T-cell (primary cell): ENCODE data around the gene CFAP141. TPM values are rescaled to one million over a fixed set of nuclear protein-coding genes. Genes with fewer than 3 reads are reported as not detected.

ENCODE experiments used
- ATAC-seq, 4 experiments: fragments of 200-7000 bp in 3 of 4; fragments of 150-1000 bp in 1 of 4; cut with Tn5 transposase; replicated peaks in 1 of 4; 1 replicate in 3 of 4; 2 replicates in 1 of 4; pipeline ENCODE4 v1.10.0; 2021; ENCODE audit warnings: moderate library complexity in 3 of 4, mild to moderate bottlenecking in 2 of 4, moderate number of reproducible peaks in 1 of 4
- CTCF ChIA-PET, 2 donors: fragments of 300-600 bp; sonication (Branson Sonifier 250); formaldehyde crosslinking; loops; one replicate each; lab custom pipeline; 2022; ENCODE audit warnings: antibody characterized with exemption in 2 of 2; lab: Charles Lee
- POLR2A ChIA-PET, 2 donors: fragments of 300-600 bp; sonication (Branson Sonifier 250); formaldehyde crosslinking; loops; one replicate each; lab custom pipeline; 2022; ENCODE audit warnings: antibody characterized with exemption in 2 of 2; lab: Charles Lee
- DNase-seq, 35 experiments: peaks; one replicate each; pipeline versions ENCODE4 v3.0.0 to v3.0.0-alpha.2; 2013 to 2023
- H3K27ac ChIP-seq: one replicate; pipeline ENCODE4 v1.5.1; 2013; ENCODE audit warnings: low read length
- H3K27me3 ChIP-seq, 2 experiments: replicated peaks in 1 of 2; 1 replicate in 1 of 2; 2 replicates in 1 of 2; pipeline versions ENCODE4 v1.6.1 to v1.7.0; 2013; ENCODE audit warnings: low read length in 1 of 2, mixed read lengths in 1 of 2; ENCODE audit not compliant: control insufficient read depth in 2 of 2, insufficient read depth in 2 of 2; ENCODE audit errors: extremely low read depth in 1 of 2
- H3K36me3 ChIP-seq, 2 donors: 1 replicate in 1 of 2; 2 replicates in 1 of 2; pipeline versions ENCODE4 v1.6.1 to v1.7.0; 2013; ENCODE audit warnings: low read length in 1 of 2; ENCODE audit not compliant: control insufficient read depth in 2 of 2, insufficient read depth in 1 of 2; ENCODE audit errors: extremely low read depth in 1 of 2
- H3K4me1 ChIP-seq, 2 experiments: 1 replicate in 1 of 2; 2 replicates in 1 of 2; pipeline versions ENCODE4 v1.6.1 to v1.7.0; 2013; ENCODE audit warnings: low read length in 2 of 2, mixed read lengths in 1 of 2; ENCODE audit not compliant: insufficient read depth in 2 of 2, control insufficient read depth in 1 of 2; ENCODE audit errors: extremely low read depth in 1 of 2
- H3K4me3 ChIP-seq, 2 donors: 1 replicate in 1 of 2; 2 replicates in 1 of 2; pipeline versions ENCODE4 v1.5.1 to v1.7.0; 2013; ENCODE audit warnings: mild to moderate bottlenecking in 2 of 2, low read length in 1 of 2, moderate library complexity in 1 of 2; ENCODE audit not compliant: control insufficient read depth in 1 of 2; ENCODE audit errors: extremely low read depth in 1 of 2
- H3K9me3 ChIP-seq: 2 replicates; pipeline ENCODE4 v1.7.0; 2013
- H3K27ac Mint-ChIP-seq, 2 donors: one replicate each; pipeline ENCODE4 v1.8.0; 2020 to 2021; ENCODE audit warnings: mild to moderate bottlenecking in 2 of 2, mixed read lengths in 2 of 2
- H3K27me3 Mint-ChIP-seq, 2 donors: one replicate each; pipeline ENCODE4 v1.8.0; 2021 to 2022; ENCODE audit warnings: mixed read lengths in 2 of 2
- H3K36me3 Mint-ChIP-seq: one replicate; pipeline ENCODE4 v1.8.0; 2021; ENCODE audit warnings: mixed read lengths
- H3K4me1 Mint-ChIP-seq, 3 donors: one replicate each; pipeline ENCODE4 v1.8.0; 2020 to 2022; ENCODE audit warnings: mixed read lengths in 3 of 3, mild to moderate bottlenecking in 1 of 3
- H3K4me3 Mint-ChIP-seq, 3 donors: one replicate each; pipeline ENCODE4 v1.8.0; 2020 to 2022; ENCODE audit warnings: mild to moderate bottlenecking in 3 of 3, mixed read lengths in 3 of 3, moderate library complexity in 3 of 3
- H3K9me3 Mint-ChIP-seq, 3 donors: one replicate each; pipeline ENCODE4 v1.8.0; 2020 to 2022; ENCODE audit warnings: mixed read lengths in 3 of 3
- WGBS: methylation state at CpG from one replicate; pipeline ENCODE4 v1.1.5; 2013; ENCODE audit warnings: missing lambda C conversion rate; ENCODE audit not compliant: insufficient coverage; 5-methylcytosine and 5-hydroxymethylcytosine counted together
- total RNA-seq, 35 experiments: library from RNA in 6 of 35; stranded (reverse) in 6 of 35; fragments of 120-200 nt in 1 of 35; gene quantifications; one replicate each; pipeline versions ENCODE4 v1.2.1 to v1.2.4 and lab custom pipeline; 2013 to 2026

Gene CFAP141
- total RNA-seq, 5 donors from 2014 or later (not counting 1 experiment from before 2014, with no cell fraction given): not detected

DNA sequence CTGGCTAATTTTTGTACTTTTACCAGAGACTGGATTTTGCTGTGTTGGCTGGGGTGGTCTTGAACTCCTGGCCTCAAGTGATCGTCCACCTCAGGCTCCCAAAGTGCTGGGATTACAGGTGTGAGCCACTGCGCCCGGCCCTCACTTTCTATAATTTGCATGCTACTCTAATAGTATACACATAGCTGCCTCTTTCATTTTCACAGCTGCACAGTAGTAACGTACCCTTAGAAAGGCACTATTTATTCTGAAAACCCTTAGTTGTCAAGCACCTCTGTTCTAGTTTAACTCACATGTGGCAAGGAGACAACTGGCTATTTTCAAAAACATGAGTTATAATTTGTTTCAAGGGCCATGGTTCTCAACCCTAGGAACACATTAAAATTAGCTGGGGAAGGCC is 31.5 kb downstream of the CFAP141 start:
- Mint-ChIP-seq H3K4me3 (no peak overlapping the region), H3K27ac (no peak overlapping the region), H3K4me1 (peaks cover 70 to 74% (median 71%) of the 10 kb centered on the region in 3 donors), H3K36me3 (peaks cover 53% of the 10 kb centered on the region), H3K9me3 (no peaks in the 10 kb centered on the region), H3K27me3 (no peaks in the 10 kb centered on the region)
- Histone ChIP-seq H3K27me3 (no peaks in the 10 kb centered on the region), H3K36me3 (peaks cover 1 to 79% of the 10 kb centered on the region in 2 donors), H3K27ac (no peak overlapping the region), H3K4me3 (no peak overlapping the region), H3K4me1 (peaks cover 35 to 47% of the 10 kb centered on the region in 2 experiments), H3K9me3 (no peaks in the 10 kb centered on the region)
- ChIA-PET CTCF (no interaction called here), POLR2A (no interaction called here)
- WGBS: 76% methylated on average over 4 of the region's 4 CpGs
- ATAC-seq (no peak), DNase-seq (no peak)

DNA sequence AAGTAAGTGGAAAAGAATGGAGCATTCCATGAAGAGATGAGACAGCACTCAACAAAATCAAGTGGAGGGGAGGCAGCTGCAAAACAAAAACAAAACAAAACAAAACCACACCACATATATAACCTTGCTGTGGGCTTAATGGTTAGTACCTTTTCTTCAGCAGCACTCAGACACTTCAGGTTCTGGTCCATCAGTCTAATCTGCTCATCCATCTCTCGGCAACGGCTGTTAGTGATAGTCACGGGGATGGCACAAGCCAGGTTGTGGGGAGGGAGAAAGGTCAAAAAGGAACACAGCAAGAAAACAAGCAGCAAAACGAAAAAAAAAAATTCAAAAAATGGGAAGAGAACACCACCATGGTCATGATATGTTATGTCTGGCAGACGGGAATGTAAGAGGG is 34.3 kb downstream of the CFAP141 start:
- no peak for ATAC-seq
- Histone ChIP-seq H3K9me3 (no peaks in the 10 kb centered on the region), H3K27ac (no peak overlapping the region), H3K4me1 (peaks cover 9 to 20% of the 10 kb centered on the region in 2 experiments), H3K27me3 (no peaks in the 10 kb centered on the region), H3K36me3 (peaks cover 10 to 94% of the 10 kb centered on the region in 2 donors), H3K4me3 (no peak overlapping the region)
- H3K36me3 Mint-ChIP-seq: peaks cover 59% of the 10 kb centered on the region
- no peak for DNase-seq
- peaks cover 47 to 55% (median 53%) of the 10 kb centered on the region in 3 donors for H3K4me1 Mint-ChIP-seq
- 100% methylated on average over 1 of the region's 5 CpGs for WGBS
- POLR2A ChIA-PET: interaction anchor here in 1 of 2 donors (0.7 kb wide), 1 partner anchor 163 kb away, joined by 5 read pairs; no protein-coding TSS in a partner anchor
- no peaks in the 10 kb centered on the region for H3K9me3 Mint-ChIP-seq
- CTCF ChIA-PET: no interaction called here
- peak overlapping the region; percentile 72 to 79 for H3K27ac Mint-ChIP-seq
- no peaks in the 10 kb centered on the region for H3K27me3 Mint-ChIP-seq
- H3K4me3 Mint-ChIP-seq: peak overlapping the region in 1 of 3 donors; percentile 10

DNA sequence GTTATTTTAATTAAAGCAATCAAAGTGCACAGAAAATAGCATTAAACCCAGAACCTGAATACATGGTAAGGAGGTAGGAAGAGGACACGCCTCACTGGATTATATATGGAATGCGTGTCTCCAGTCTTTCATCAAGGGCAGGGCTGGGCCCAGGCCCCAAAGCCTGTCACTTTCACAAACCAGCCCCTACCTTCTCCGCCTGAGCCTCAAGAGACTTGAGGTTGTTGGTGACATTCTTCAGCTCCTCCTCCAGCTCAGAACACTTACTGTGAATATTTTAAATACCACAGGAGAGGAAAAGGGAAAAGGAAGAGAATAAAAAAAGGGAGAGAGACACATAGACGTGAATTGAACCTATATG is 34.9 kb downstream of the CFAP141 start:
- Mint-ChIP-seq H3K27ac (peak overlapping the region; percentile 72 to 81), H3K9me3 (no peaks in the 10 kb centered on the region), H3K27me3 (no peaks in the 10 kb centered on the region), H3K4me3 (no peak overlapping the region), H3K4me1 (peaks cover 44 to 49% (median 47%) of the 10 kb centered on the region in 3 donors), H3K36me3 (peaks cover 58% of the 10 kb centered on the region)
- no CpG with 5 or more reads among the region's 4 CpGs for WGBS
- Histone ChIP-seq H3K27ac (no peak overlapping the region), H3K4me1 (peaks cover 5 to 13% of the 10 kb centered on the region in 2 experiments), H3K4me3 (no peak overlapping the region), H3K36me3 (peaks cover 10 to 97% of the 10 kb centered on the region in 2 donors), H3K9me3 (no peaks in the 10 kb centered on the region), H3K27me3 (no peaks in the 10 kb centered on the region)
- ChIA-PET POLR2A (interaction anchor here in 1 of 2 donors (0.7 kb wide), 1 partner anchor 164 kb away, joined by 5 read pairs; no protein-coding TSS in a partner anchor), CTCF (no interaction called here)
- DNase-seq (no peak), ATAC-seq (no peak)

DNA sequence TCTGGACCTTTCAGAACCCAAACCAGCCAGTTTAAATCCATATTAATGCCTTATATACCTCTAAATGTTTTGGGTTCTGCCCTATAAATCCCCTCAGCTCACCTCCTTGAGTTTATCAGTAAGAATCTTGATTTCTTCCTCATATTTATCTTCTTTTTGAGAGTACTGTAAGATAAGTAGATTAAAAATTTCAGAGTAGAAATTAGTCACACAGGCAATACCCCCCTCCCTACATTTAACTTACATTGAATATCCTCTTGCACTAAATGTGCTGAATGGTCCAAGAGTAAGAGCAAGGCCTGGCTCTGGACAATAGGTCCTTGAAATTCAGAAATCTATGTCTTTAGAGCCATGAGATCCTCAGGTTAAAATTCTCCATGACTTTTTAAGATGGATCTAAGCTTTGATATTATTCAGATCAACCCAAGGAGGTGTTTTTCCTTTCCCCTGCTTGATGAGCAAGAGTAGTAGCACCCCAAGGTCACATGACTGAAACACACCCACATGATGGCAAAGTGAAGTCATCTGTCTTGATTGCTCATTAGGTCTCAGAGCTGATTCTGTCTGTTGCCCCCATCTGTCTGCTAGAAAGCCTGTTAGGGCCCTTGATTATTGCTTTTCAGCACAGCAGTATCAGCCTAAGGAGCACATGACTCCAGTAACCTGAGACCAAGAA is 35.4 kb downstream of the CFAP141 start:
- Histone ChIP-seq H3K9me3 (no peaks in the 10 kb centered on the region), H3K27ac (no peak overlapping the region), H3K4me1 (peaks cover 2 to 8% of the 10 kb centered on the region in 2 experiments), H3K4me3 (no peak overlapping the region), H3K27me3 (no peaks in the 10 kb centered on the region), H3K36me3 (peaks cover 10 to 97% of the 10 kb centered on the region in 2 donors)
- ChIA-PET POLR2A (no interaction called here), CTCF (no interaction called here)
- Mint-ChIP-seq H3K4me1 (peaks cover 42 to 48% (median 44%) of the 10 kb centered on the region in 3 donors), H3K27ac (peak overlapping the region; percentile 72 to 81), H3K36me3 (peaks cover 60% of the 10 kb centered on the region), H3K4me3 (no peak overlapping the region), H3K9me3 (no peaks in the 10 kb centered on the region), H3K27me3 (no peaks in the 10 kb centered on the region)
- DNase-seq: no peak
- ATAC-seq: peak in 3 of 4 experiments; percentile 68 to 83 (median 75)

- H3K27ac ChIP-seq: no peak overlapping the region
- ATAC-seq (no peak), DNase-seq (no peak)
- Mint-ChIP-seq H3K9me3 (no peaks in the 10 kb centered on the region), H3K27me3 (no peaks in the 10 kb centered on the region), H3K4me3 (no peak overlapping the region), H3K27ac (peak overlapping the region; percentile 49 to 73), H3K36me3 (peaks cover 81% of the 10 kb centered on the region), H3K4me1 (peaks cover 36 to 66% (median 46%) of the 10 kb centered on the region in 3 donors)
- CTCF ChIA-PET: interaction anchor here in 1 of 2 donors (0.6 to 0.7 kb wide), 4 partner anchors 9 to 221 kb away, joined by 3 read pairs; no protein-coding TSS in a partner anchor
- POLR2A ChIA-PET: interaction anchor here (0.6 to 1.2 kb wide), 4 partner anchors 13 to 174 kb away, joined by 3 to 4 read pairs (median 4); no protein-coding TSS in a partner anchor
- peaks cover 12 to 98% of the 10 kb centered on the region in 2 donors for H3K36me3 ChIP-seq
- H3K4me3 ChIP-seq: no peak overlapping the region
- H3K27me3 ChIP-seq: no peaks in the 10 kb centered on the region
- H3K9me3 ChIP-seq: no peaks in the 10 kb centered on the region
- H3K4me1 ChIP-seq: peaks cover 0 to 5% of the 10 kb centered on the region in 2 experiments
Observed at GRCh38 chr1:154167461-154167860, 38.7 kb downstream of the CFAP141 start.

DNA sequence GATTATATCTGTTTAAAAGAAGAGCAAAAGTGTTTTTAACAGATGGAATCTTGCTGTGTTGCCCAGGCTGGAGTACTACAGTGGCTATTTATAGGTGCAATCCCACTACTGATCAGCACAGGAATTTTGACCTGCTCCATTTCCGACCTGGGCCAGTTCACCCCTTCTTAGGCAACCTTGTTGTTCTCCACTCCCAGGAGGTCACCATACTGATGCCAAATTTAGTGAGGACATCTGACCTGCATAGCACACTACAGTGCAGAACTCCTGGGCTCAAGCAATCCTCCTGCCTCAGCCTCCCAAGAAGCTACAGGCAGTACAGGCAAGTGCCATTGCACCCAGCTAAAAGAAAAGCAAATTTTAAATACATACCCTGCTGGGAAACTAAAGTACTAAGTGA is 39.9 kb downstream of the CFAP141 start:
- Mint-ChIP-seq H3K4me1 (peaks cover 25 to 55% (median 36%) of the 10 kb centered on the region in 3 donors), H3K9me3 (no peaks in the 10 kb centered on the region), H3K27me3 (no peaks in the 10 kb centered on the region), H3K4me3 (no peak overlapping the region), H3K27ac (peak overlapping the region in 1 of 2 donors; percentile 19), H3K36me3 (peaks cover 71% of the 10 kb centered on the region)
- CTCF ChIA-PET: interaction anchor here in 1 of 2 donors (1.1 kb wide), 1 partner anchor 12 kb away, joined by 3 read pairs; no protein-coding TSS in a partner anchor
- peaks cover 15 to 97% of the 10 kb centered on the region in 2 donors for H3K36me3 ChIP-seq
- H3K4me3 ChIP-seq: no peak overlapping the region
- DNase-seq (no peak), ATAC-seq (no peak)
- H3K9me3 ChIP-seq: no peaks in the 10 kb centered on the region
- 89% methylated on average over 1 of the region's 1 CpG for WGBS
- H3K4me1 ChIP-seq: peaks cover 0 to 2% of the 10 kb centered on the region in 2 experiments
- H3K27me3 ChIP-seq: no peaks in the 10 kb centered on the region
- POLR2A ChIA-PET: interaction anchor here (0.7 to 0.9 kb wide), 2 partner anchors 9 to 14 kb away, joined by 3 to 4 read pairs; no protein-coding TSS in a partner anchor
- no peak overlapping the region for H3K27ac ChIP-seq
